OCI-LY7 (cell line): ENCODE measurements around the gene TEX12. TPM values are rescaled to one million over a fixed set of nuclear protein-coding genes. Genes with fewer than 3 reads are reported as not detected.

Source experiments
- BruUV-seq: library from RNA; stranded (reverse); fragments of 400-500 nt; replicated peaks from 2 replicates; lab custom pipeline; 2021; lab: Mats Ljungman, UMichigan
- CTCF ChIA-PET: fragments of 300-600 bp; sonication (Branson Sonifier 250); formaldehyde crosslinking; loops from one replicate; lab custom pipeline; 2022; ENCODE audit warnings: antibody characterized with exemption; ENCODE audit not compliant: unreplicated experiment; lab: Charles Lee
- POLR2A ChIA-PET: fragments of 300-600 bp; sonication (Branson Sonifier 250); formaldehyde crosslinking; loops from one replicate; lab custom pipeline; 2022; ENCODE audit warnings: antibody characterized with exemption; lab: Charles Lee
- DNase-seq: peaks from one replicate; pipeline ENCODE4 v3.0.0-alpha.2; 2015; ENCODE audit warnings: low spot score
- H2AFZ ChIP-seq: fragments of 200-600 bp; sonication (generic), shearing (Covaris generic); 2 replicates; pipeline ENCODE4 v1.6.1; 2014; ENCODE audit warnings: mild to moderate bottlenecking, antibody characterized with exemption, low read length, moderate library complexity
- H3K27ac ChIP-seq: fragments of 200-600 bp; sonication (generic); 2 replicates; pipeline ENCODE4 v1.5.1; 2014; ENCODE audit warnings: mixed run types, low read depth, mild to moderate bottlenecking, moderate library complexity, low read length, inconsistent platforms; ENCODE audit not compliant: poor library complexity, severe bottlenecking
- H3K36me3 ChIP-seq: fragments of 200-600 bp; sonication (generic); 2 replicates; pipeline ENCODE4 v1.6.1; 2014; ENCODE audit warnings: mild to moderate bottlenecking, antibody characterized with exemption, low read length, moderate library complexity, mixed read lengths; ENCODE audit not compliant: insufficient read depth
- H3K4me1 ChIP-seq: fragments of 200-600 bp; sonication (generic); 2 replicates; pipeline ENCODE4 v1.5.1; 2014; ENCODE audit warnings: mild to moderate bottlenecking, low read length; ENCODE audit not compliant: insufficient read depth, poor library complexity, severe bottlenecking
- H3K4me2 ChIP-seq: fragments of 200-600 bp; sonication (generic); 2 replicates; pipeline ENCODE4 v1.6.1; 2014; ENCODE audit warnings: mild to moderate bottlenecking, low read length
- H3K4me3 ChIP-seq: fragments of 200-600 bp; sonication (generic); 2 replicates; pipeline ENCODE4 v1.5.1; 2014; ENCODE audit warnings: mild to moderate bottlenecking, low read depth, low read length; ENCODE audit not compliant: poor library complexity, severe bottlenecking
- H3K79me2 ChIP-seq: fragments of 200-600 bp; sonication (generic); 2 replicates; pipeline ENCODE4 v1.6.1; 2016; ENCODE audit warnings: low read depth, mild to moderate bottlenecking, low read length, moderate library complexity, mixed read lengths; ENCODE audit not compliant: insufficient read depth
- H3K9me2 ChIP-seq: fragments of 200-600 bp; sonication (generic); 2 replicates; pipeline ENCODE4 v1.6.1; 2016; ENCODE audit warnings: mild to moderate bottlenecking, low read length, mixed read lengths; ENCODE audit not compliant: insufficient read depth
- H3K9me3 ChIP-seq: fragments of 200-600 bp; sonication (generic); 2 replicates; pipeline ENCODE4 v1.6.1; 2014; ENCODE audit warnings: mild to moderate bottlenecking, mixed run types, low read length, mixed read lengths
- H4K20me1 ChIP-seq: fragments of 200-600 bp; sonication (generic); 2 replicates; pipeline ENCODE4 v1.6.1; 2014; ENCODE audit warnings: mild to moderate bottlenecking, antibody characterized with exemption, low read length, moderate library complexity, mixed read lengths; ENCODE audit not compliant: insufficient read depth
- CTCF ChIP-seq: fragments of 200-600 bp; sonication (generic); conservative IDR thresholded peaks from 2 replicates; pipeline ENCODE4 v1.5.1; 2014; ENCODE audit warnings: mild to moderate bottlenecking, antibody characterized with exemption, low read length, moderate library complexity, mixed read lengths
- EZH2phosphoT487 ChIP-seq: fragments of 200-600 bp; sonication (generic); IDR thresholded peaks from 2 replicates; pipeline ENCODE4 v1.6.1; 2018; ENCODE audit warnings: low read depth, borderline replicate concordance, mild to moderate bottlenecking, mixed run types, antibody characterized with exemption, low read length, moderate library complexity, mixed read lengths
- intact Hi-C: fragments of 100-400 bp; cut with micrococcal nuclease; formaldehyde crosslinking; loops from one replicate; pipeline ENCODE4 v1.10.0; 2022; ENCODE audit not compliant: unreplicated experiment
- total RNA-seq, 2 experiments: library from RNA; depleted of rRNA in 1 of 2; stranded (reverse); fragments of >200 nt in 1 of 2; shearing (Covaris generic) in 1 of 2; gene quantifications; 2 replicates each; pipeline ENCODE4 v1.2.3, GENCODE V29; 2014 to 2022

TEX12 gene
- total RNA-seq, 2 experiments from 2014 or later: 0.44 to 0.59 TPM

GRCh38 chr11:112121981-112122615 is 45.1 kb upstream of the TEX12 start:
- intact Hi-C loops: no loop called here
- Histone ChIP-seq H3K27ac (no peak overlapping the region), H3K9me3 (no peaks in the 10 kb centered on the region), H2AFZ (no peak overlapping the region), H3K36me3 (no peaks in the 10 kb centered on the region), H3K79me2 (no peaks in the 10 kb centered on the region), H3K4me3 (no peak overlapping the region), H3K4me1 (no peaks in the 10 kb centered on the region), H4K20me1 (no peaks in the 10 kb centered on the region), H3K4me2 (no peak overlapping the region), H3K9me2 (no peaks in the 10 kb centered on the region)
- BruUV-seq: no TSS peak
- DNase-seq: no peak
- ChIA-PET CTCF (interaction anchor here (1.1 kb wide), 1 partner anchor 9 kb away, joined by 5 read pairs; no protein-coding TSS in a partner anchor), POLR2A (interaction anchor here (0.9 to 1.3 kb wide), 3 partner anchors 22 to 47 kb away, joined by 3 to 5 read pairs (median 3); no protein-coding TSS in a partner anchor)
- no peak for TF ChIP-seq CTCF
- no peak for TF ChIP-seq EZH2phosphoT487

GRCh38 chr11:112123129-112123528 is 44.0 kb upstream of the TEX12 start:
- no peak overlapping the region for H3K4me3 ChIP-seq
- no peak for DNase-seq
- H3K4me2 ChIP-seq: no peak overlapping the region
- H4K20me1 ChIP-seq: no peaks in the 10 kb centered on the region
- no TSS peak for BruUV-seq
- no peaks in the 10 kb centered on the region for H3K9me3 ChIP-seq
- no peaks in the 10 kb centered on the region for H3K9me2 ChIP-seq
- ChIA-PET CTCF (no interaction called here), POLR2A (no interaction called here)
- intact Hi-C loops: no loop called here
- H2AFZ ChIP-seq: no peak overlapping the region
- no peaks in the 10 kb centered on the region for H3K4me1 ChIP-seq
- TF ChIP-seq EZH2phosphoT487: no peak
- TF ChIP-seq CTCF: no peak
- H3K36me3 ChIP-seq: no peaks in the 10 kb centered on the region
- H3K27ac ChIP-seq: no peak overlapping the region
- H3K79me2 ChIP-seq: no peaks in the 10 kb centered on the region

DNA sequence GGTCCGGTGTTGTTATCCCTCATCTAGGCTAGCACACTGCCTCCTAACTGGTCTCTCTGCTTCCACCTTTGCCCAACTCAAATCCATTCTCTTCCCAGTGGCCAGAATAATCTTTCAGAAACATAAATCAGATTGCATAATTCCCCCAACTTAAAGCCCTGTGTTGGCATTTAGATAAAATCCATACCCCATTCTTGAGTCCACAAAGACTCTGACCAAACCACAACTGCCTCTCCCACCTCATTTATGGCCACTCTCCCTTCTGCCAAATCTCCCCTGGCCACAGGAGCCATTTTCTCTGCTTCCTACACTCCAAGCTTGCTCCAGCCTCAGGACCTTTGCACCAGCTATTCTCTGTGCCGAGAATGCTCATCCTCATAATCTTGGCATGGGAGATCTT is 40.1 kb upstream of the TEX12 start:
- Histone ChIP-seq H3K9me3 (no peaks in the 10 kb centered on the region), H3K4me2 (no peak overlapping the region), H3K79me2 (no peaks in the 10 kb centered on the region), H3K36me3 (no peaks in the 10 kb centered on the region), H3K9me2 (no peaks in the 10 kb centered on the region), H3K4me1 (no peaks in the 10 kb centered on the region), H3K27ac (no peak overlapping the region), H4K20me1 (no peaks in the 10 kb centered on the region), H2AFZ (no peak overlapping the region), H3K4me3 (no peak overlapping the region)
- intact Hi-C loops: no loop called here
- no TSS peak for BruUV-seq
- DNase-seq: no peak
- CTCF ChIA-PET: no interaction called here
- TF ChIP-seq CTCF (no peak), EZH2phosphoT487 (no peak)
- POLR2A ChIA-PET: interaction anchor here (0.8 to 1.0 kb wide), 2 partner anchors 12 to 126 kb away, joined by 3 read pairs; no protein-coding TSS in a partner anchor
